HepG2 (cell line): Measurements from ENCODE around the gene LBX1. TPM values are rescaled to one million over a fixed set of nuclear protein-coding genes. Genes with fewer than 3 reads are reported as not detected.

ENCODE experiments used
- BORCS8-MEF2B ChIP-seq: sonication (generic); formaldehyde crosslinking; IDR thresholded peaks from 2 replicates; pipeline ENCODE4 v1.8.0; 2022; ENCODE audit warnings: mild to moderate bottlenecking, missing genetic modification reagents
- FOXO1 ChIP-seq: sonication (generic); formaldehyde crosslinking; IDR thresholded peaks from 2 replicates; pipeline ENCODE4 v1.4.0; 2020; ENCODE audit warnings: missing genetic modification reagents
- GPBP1L1 ChIP-seq: sonication (generic); formaldehyde crosslinking; IDR thresholded peaks from 2 replicates; pipeline ENCODE4 v1.5.0; 2020; ENCODE audit warnings: mild to moderate bottlenecking, missing genetic modification reagents
- HMG20B ChIP-seq: conservative IDR thresholded peaks from 2 replicates; pipeline ENCODE4 v1.6.1; 2016; ENCODE audit warnings: missing genetic modification reagents, missing compliant biosample characterization
- KDM3A ChIP-seq: IDR thresholded peaks from 2 replicates; pipeline ENCODE4 v1.6.1; 2018; ENCODE audit warnings: low read depth, missing compliant biosample characterization
- MAZ ChIP-seq, 2 experiments: sonication (generic) in 1 of 2; formaldehyde crosslinking in 1 of 2; IDR thresholded peaks; 2 replicates each; pipeline versions ENCODE4 v1.5.0 to v1.6.1; 2012 to 2020; ENCODE audit warnings: low read depth in 2 of 2, mild to moderate bottlenecking in 2 of 2, borderline replicate concordance in 1 of 2, improper control_type of control experiment in 1 of 2, low read length in 1 of 2, missing genetic modification reagents in 1 of 2, moderate library complexity in 1 of 2
- NFE2L2 ChIP-seq: fragments of 150-350 bp; IDR thresholded peaks from 2 replicates; pipeline ENCODE4 v1.6.1; 2014; ENCODE audit warnings: low read length
- SRF ChIP-seq: IDR thresholded peaks from 2 replicates; pipeline ENCODE4 v1.6.1; 2011; ENCODE audit warnings: mild to moderate bottlenecking, low read depth, low read length, moderate library complexity
- TFAP4 ChIP-seq: sonication (generic); IDR thresholded peaks from 2 replicates; pipeline ENCODE4 v1.6.1; 2016; ENCODE audit warnings: low read depth, borderline replicate concordance
- ZNF34 ChIP-seq: sonication (generic); formaldehyde crosslinking; IDR thresholded peaks from 2 replicates; pipeline ENCODE4 v1.4.0; 2020; ENCODE audit warnings: mild to moderate bottlenecking, missing genetic modification reagents, borderline replicate concordance
- polyA plus RNA-seq, 8 experiments: library from polyadenylated mRNA; depleted of rRNA in 3 of 8; stranded (reverse) in 7 of 8; unstranded in 1 of 8; fragments of >200 nt; fragmentation: Illumina TruSeq in 4 of 8; extraction: Trizol in 4 of 8; gene quantifications; 2 replicates each; pipeline versions ENCODE4 v1.2.1 to v1.2.3, GENCODE V29; 2011 to 2016; ENCODE audit warnings: low read depth in 4 of 8, missing spikeins in 1 of 8, mixed read lengths in 1 of 8; ENCODE audit not compliant: insufficient read depth in 1 of 8
- total RNA-seq, 5 experiments: library from RNA; depleted of rRNA; stranded (reverse); fragments of >200 nt; fragmentation: Illumina TruSeq; extraction: Trizol; gene quantifications; 2 replicates each; pipeline ENCODE4 v1.2.3, GENCODE V29; 2016; ENCODE audit warnings: low read depth in 1 of 5
- TF ChIP-seq, protein P1 (sequence below), 2 experiments: fragments of 450-650 bp in 1 of 2; sonication (generic) in 1 of 2; formaldehyde crosslinking in 1 of 2; IDR thresholded peaks; 2 replicates each; pipeline versions ENCODE4 v1.6.1 to v1.8.0; 2016 to 2022; ENCODE audit warnings: antibody characterized with exemption in 1 of 2, mild to moderate bottlenecking in 1 of 2, missing genetic modification reagents in 1 of 2
- TF ChIP-seq, protein P2 (sequence below): sonication (generic); formaldehyde crosslinking; IDR thresholded peaks from 2 replicates; pipeline ENCODE4 v1.4.0; 2020; ENCODE audit warnings: missing genetic modification reagents, borderline replicate concordance

The LBX1 gene
- total and polyA plus RNA-seq, 2 of the 13 experiments (the other 11 are each of a cell fraction or from before 2014, with no cell fraction given), result not detected

GRCh38 chr10:101231092-101231491, 1.8 kb upstream of the LBX1 start (continued):
- no peak for TF ChIP-seq GPBP1L1 (CRISPR knock-in tag)
- TF ChIP-seq, protein P1, sequence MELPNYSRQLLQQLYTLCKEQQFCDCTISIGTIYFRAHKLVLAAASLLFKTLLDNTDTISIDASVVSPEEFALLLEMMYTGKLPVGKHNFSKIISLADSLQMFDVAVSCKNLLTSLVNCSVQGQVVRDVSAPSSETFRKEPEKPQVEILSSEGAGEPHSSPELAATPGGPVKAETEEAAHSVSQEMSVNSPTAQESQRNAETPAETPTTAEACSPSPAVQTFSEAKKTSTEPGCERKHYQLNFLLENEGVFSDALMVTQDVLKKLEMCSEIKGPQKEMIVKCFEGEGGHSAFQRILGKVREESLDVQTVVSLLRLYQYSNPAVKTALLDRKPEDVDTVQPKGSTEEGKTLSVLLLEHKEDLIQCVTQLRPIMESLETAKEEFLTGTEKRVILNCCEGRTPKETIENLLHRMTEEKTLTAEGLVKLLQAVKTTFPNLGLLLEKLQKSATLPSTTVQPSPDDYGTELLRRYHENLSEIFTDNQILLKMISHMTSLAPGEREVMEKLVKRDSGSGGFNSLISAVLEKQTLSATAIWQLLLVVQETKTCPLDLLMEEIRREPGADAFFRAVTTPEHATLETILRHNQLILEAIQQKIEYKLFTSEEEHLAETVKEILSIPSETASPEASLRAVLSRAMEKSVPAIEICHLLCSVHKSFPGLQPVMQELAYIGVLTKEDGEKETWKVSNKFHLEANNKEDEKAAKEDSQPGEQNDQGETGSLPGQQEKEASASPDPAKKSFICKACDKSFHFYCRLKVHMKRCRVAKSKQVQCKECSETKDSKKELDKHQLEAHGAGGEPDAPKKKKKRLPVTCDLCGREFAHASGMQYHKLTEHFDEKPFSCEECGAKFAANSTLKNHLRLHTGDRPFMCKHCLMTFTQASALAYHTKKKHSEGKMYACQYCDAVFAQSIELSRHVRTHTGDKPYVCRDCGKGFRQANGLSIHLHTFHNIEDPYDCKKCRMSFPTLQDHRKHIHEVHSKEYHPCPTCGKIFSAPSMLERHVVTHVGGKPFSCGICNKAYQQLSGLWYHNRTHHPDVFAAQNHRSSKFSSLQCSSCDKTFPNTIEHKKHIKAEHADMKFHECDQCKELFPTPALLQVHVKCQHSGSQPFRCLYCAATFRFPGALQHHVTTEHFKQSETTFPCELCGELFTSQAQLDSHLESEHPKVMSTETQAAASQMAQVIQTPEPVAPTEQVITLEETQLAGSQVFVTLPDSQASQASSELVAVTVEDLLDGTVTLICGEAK (IDR thresholded peaks at IDR 0.05), result no peak
- TF ChIP-seq, protein P1 (CRISPR knock-in tag; IDR thresholded peaks at IDR 0.05), result no peak
- TF ChIP-seq MAZ (IDR thresholded peaks at IDR 0.05; ENCODE audit: borderline replicate concordance, low read depth, low read length), result no peak
- no peak for TF ChIP-seq MAZ (CRISPR knock-in tag; IDR thresholded peaks at IDR 0.05; ENCODE audit: low read depth)
- TF ChIP-seq KDM3A, result no peak
- no peak for TF ChIP-seq ZNF34 (CRISPR knock-in tag)
- TF ChIP-seq BORCS8-MEF2B, result no peak
- no peak for TF ChIP-seq FOXO1
- TF ChIP-seq, protein P2, sequence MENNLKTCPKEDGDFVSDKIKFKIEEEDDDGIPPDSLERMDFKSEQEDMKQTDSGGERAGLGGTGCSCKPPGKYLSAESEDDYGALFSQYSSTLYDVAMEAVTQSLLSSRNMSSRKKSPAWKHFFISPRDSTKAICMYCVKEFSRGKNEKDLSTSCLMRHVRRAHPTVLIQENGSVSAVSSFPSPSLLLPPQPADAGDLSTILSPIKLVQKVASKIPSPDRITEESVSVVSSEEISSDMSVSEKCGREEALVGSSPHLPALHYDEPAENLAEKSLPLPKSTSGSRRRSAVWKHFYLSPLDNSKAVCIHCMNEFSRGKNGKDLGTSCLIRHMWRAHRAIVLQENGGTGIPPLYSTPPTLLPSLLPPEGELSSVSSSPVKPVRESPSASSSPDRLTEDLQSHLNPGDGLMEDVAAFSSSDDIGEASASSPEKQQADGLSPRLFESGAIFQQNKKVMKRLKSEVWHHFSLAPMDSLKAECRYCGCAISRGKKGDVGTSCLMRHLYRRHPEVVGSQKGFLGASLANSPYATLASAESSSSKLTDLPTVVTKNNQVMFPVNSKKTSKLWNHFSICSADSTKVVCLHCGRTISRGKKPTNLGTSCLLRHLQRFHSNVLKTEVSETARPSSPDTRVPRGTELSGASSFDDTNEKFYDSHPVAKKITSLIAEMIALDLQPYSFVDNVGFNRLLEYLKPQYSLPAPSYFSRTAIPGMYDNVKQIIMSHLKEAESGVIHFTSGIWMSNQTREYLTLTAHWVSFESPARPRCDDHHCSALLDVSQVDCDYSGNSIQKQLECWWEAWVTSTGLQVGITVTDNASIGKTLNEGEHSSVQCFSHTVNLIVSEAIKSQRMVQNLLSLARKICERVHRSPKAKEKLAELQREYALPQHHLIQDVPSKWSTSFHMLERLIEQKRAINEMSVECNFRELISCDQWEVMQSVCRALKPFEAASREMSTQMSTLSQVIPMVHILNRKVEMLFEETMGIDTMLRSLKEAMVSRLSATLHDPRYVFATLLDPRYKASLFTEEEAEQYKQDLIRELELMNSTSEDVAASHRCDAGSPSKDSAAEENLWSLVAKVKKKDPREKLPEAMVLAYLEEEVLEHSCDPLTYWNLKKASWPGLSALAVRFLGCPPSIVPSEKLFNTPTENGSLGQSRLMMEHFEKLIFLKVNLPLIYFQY (CRISPR knock-in tag), result no peak
- no peak for TF ChIP-seq NFE2L2
- TF ChIP-seq HMG20B, result no peak
- TF ChIP-seq TFAP4, result no peak
- no peak for TF ChIP-seq SRF
